Ishikawa (cell line): ENCODE measurements around the gene KCNQ5.

Experiments used
- CEBPB ChIP-seq: IDR thresholded peaks from 2 replicates; pipeline ENCODE4 v1.6.1; 2012
- EGR1 ChIP-seq: IDR thresholded peaks from 2 replicates; pipeline ENCODE4 v1.6.1; 2012
- EP300 ChIP-seq: IDR thresholded peaks from 2 replicates; pipeline ENCODE4 v1.6.1; 2012; ENCODE audit warnings: borderline replicate concordance
- FOXM1 ChIP-seq: IDR thresholded peaks from 2 replicates; pipeline ENCODE4 v1.6.1; 2012; ENCODE audit warnings: low read depth, borderline replicate concordance
- REST ChIP-seq: IDR thresholded peaks from 2 replicates; pipeline ENCODE4 v1.6.1; 2012; ENCODE audit warnings: low read depth, mild to moderate bottlenecking
- TCF12 ChIP-seq: IDR thresholded peaks from 2 replicates; pipeline ENCODE4 v1.6.1; 2012; ENCODE audit warnings: low read depth
- ZBTB7A ChIP-seq: IDR thresholded peaks from 2 replicates; pipeline ENCODE4 v1.6.1; 2012; ENCODE audit warnings: low read depth

- TF ChIP-seq EP300 (no peak), TCF12 (0 out of 2 replicates have a peak, but pooled peaks have one; percentile 28), ZBTB7A (no peak), CEBPB (no peak), EGR1 (no peak), FOXM1 (no peak), REST (no peak)
These were observed 508.0 kb downstream of the KCNQ5 start for GRCh38 chr6:73129653-73130443.
